Measurements from ENCODE around the gene HM13. TPM values are rescaled to one million over a fixed set of nuclear protein-coding genes. Genes with fewer than 3 reads are reported as not detected.
A peak's percentile ranks its signal among the peaks of the same experiment; 100 is the strongest.

HM13 gene
- polyA plus RNA-seq, 2 of the 4 experiments (the other 2 are of a cell fraction): 164 to 178 TPM

- TF ChIP-seq FOXS1 (CRISPR knock-in tag; IDR thresholded peaks at IDR 0.05) (no peak), CBX8 (IDR thresholded peaks at IDR 0.05) (no peak), POLR2AphosphoS2 (conservative IDR thresholded peaks at IDR 0.05; ENCODE audit: low read length) (no peak), USF2 (IDR thresholded peaks at IDR 0.05) (no peak), FOSB (CRISPR knock-in tag; IDR thresholded peaks at IDR 0.05) (peak; percentile 94), RNF2 (IDR thresholded peaks at IDR 0.05; ENCODE audit: borderline replicate concordance, low read depth) (no peak), RARB (CRISPR knock-in tag; IDR thresholded peaks at IDR 0.05) (peak; percentile 91), EHF (CRISPR knock-in tag; IDR thresholded peaks at IDR 0.05) (peak; percentile 59), EP300 (IDR thresholded peaks at IDR 0.05) (no peak), CBX2 (IDR thresholded peaks at IDR 0.05; ENCODE audit: borderline replicate concordance, low read depth) (no peak), RFX5 (IDR thresholded peaks at IDR 0.05) (no peak), TFCP2L1 (CRISPR knock-in tag; IDR thresholded peaks at IDR 0.05) (peak; percentile 97), ZC3H11A (IDR thresholded peaks at IDR 0.05) (no peak)
- TF ChIP-seq, protein P1, sequence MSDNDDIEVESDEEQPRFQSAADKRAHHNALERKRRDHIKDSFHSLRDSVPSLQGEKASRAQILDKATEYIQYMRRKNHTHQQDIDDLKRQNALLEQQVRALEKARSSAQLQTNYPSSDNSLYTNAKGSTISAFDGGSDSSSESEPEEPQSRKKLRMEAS (IDR thresholded peaks at IDR 0.05): no peak
Measured at GRCh38 chr20:31604567-31605030, 90.4 kb downstream of the HM13 start (continued).

- under 1% methylated on average over 45 of the region's 74 CpGs for WGBS (ENCODE audit: missing lambda C conversion rate)
- peaks cover 51% of the 10 kb centered on the region for H3K4me1 ChIP-seq
- FAIRE-seq (no peak), ATAC-seq (peak; percentile 51 to 62), DNase-seq (ENCODE audit: low read depth in 1 of 2, low spot score in 1 of 2) (peak; percentile 91 to 98)
- H3K4me2 ChIP-seq: peak within 1 kb of the TSS; percentile 94
- no peaks in the 10 kb centered on the region for H3K9me3 ChIP-seq
- ChIA-PET CTCF (interaction anchor here (1.0 to 25.0 kb wide), 9 partner anchors 8 to 119 kb away, joined by 4 to 966 read pairs (median 11); a partner anchor contains a TSS), POLR2A (interaction anchor here (0.6 to 8.1 kb wide), 23 partner anchors 8 to 621 kb away, joined by 3 to 265 read pairs (median 9); partner anchors contain the start of gene BCL2L1)
- H3K4me3 ChIP-seq: peak within 1 kb of the TSS; percentile 93
- H3K27ac ChIP-seq: peak within 1 kb of the TSS; percentile 97 to 98
- TF ChIP-seq HOXB13 (CRISPR knock-in tag; IDR thresholded peaks at IDR 0.05; ENCODE audit: low read depth) (0 out of 2 replicates have a peak, but pooled peaks have one; percentile 25), JUN (IDR thresholded peaks at IDR 0.05) (peak; percentile 100), ZFP36 (IDR thresholded peaks at IDR 0.05; ENCODE audit: borderline replicate concordance, partially characterized antibody) (no peak), RARB (CRISPR knock-in tag; IDR thresholded peaks at IDR 0.05) (no peak), MAFK (IDR thresholded peaks at IDR 0.05; ENCODE audit: partially characterized antibody) (no peak), TP53 (CRISPR knock-in tag; IDR thresholded peaks at IDR 0.05) (no peak; the same call in 1 of the 2 replicates), JUNB (IDR thresholded peaks at IDR 0.05) (no peak), RFX5 (IDR thresholded peaks at IDR 0.05) (no peak), HES2 (IDR thresholded peaks at IDR 0.05) (no peak), PHF8 (IDR thresholded peaks at IDR 0.05; ENCODE audit: borderline replicate concordance, low read depth) (peak; percentile 92), BHLHE40 (IDR thresholded peaks at IDR 0.05; ENCODE audit: low read depth, low read length) (no peak), HOXB5 (CRISPR knock-in tag; IDR thresholded peaks at IDR 0.05) (no peak), ESRRA (IDR thresholded peaks at IDR 0.05; ENCODE audit: borderline replicate concordance, low read length) (no peak), ATOH8 (CRISPR knock-in tag; IDR thresholded peaks at IDR 0.05; ENCODE audit: low read depth) (no peak; the same call in 1 of the 2 replicates), EHF (CRISPR knock-in tag; IDR thresholded peaks at IDR 0.05) (no peak), NFE2L2 (conservative IDR thresholded peaks at IDR 0.05; ENCODE audit: low read length) (no peak), NPAS2 (CRISPR knock-in tag; IDR thresholded peaks at IDR 0.05; ENCODE audit: borderline replicate concordance) (no peak), CHD2 (IDR thresholded peaks at IDR 0.05; ENCODE audit: low read length, partially characterized antibody) (peak; percentile 4), CHD4 (IDR thresholded peaks at IDR 0.05; ENCODE audit: borderline replicate concordance) (no peak), RCOR1 (IDR thresholded peaks at IDR 0.05; ENCODE audit: low read depth, low read length) (no peak), FOXS1 (CRISPR knock-in tag; IDR thresholded peaks at IDR 0.05) (no peak), ZNF302 (CRISPR knock-in tag; IDR thresholded peaks at IDR 0.05) (no peak), POLR2AphosphoS2 (conservative IDR thresholded peaks at IDR 0.05; ENCODE audit: low read length) (peak; percentile 94), NR3C1 (IDR thresholded peaks at IDR 0.05) (no peak)
- TF ChIP-seq, protein P2, sequence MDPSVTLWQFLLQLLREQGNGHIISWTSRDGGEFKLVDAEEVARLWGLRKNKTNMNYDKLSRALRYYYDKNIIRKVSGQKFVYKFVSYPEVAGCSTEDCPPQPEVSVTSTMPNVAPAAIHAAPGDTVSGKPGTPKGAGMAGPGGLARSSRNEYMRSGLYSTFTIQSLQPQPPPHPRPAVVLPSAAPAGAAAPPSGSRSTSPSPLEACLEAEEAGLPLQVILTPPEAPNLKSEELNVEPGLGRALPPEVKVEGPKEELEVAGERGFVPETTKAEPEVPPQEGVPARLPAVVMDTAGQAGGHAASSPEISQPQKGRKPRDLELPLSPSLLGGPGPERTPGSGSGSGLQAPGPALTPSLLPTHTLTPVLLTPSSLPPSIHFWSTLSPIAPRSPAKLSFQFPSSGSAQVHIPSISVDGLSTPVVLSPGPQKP (IDR thresholded peaks at IDR 0.05; ENCODE audit: low read depth, low read length): no peak
- TF ChIP-seq, protein P3, sequence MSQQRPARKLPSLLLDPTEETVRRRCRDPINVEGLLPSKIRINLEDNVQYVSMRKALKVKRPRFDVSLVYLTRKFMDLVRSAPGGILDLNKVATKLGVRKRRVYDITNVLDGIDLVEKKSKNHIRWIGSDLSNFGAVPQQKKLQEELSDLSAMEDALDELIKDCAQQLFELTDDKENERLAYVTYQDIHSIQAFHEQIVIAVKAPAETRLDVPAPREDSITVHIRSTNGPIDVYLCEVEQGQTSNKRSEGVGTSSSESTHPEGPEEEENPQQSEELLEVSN (IDR thresholded peaks at IDR 0.05; ENCODE audit: borderline replicate concordance, low read depth): 0 out of 2 replicates have a peak, but pooled peaks have one; percentile 6
- TF ChIP-seq, protein P1 (IDR thresholded peaks at IDR 0.05): peak; percentile 81
Measured at GRCh38 chr20:31605031-31605901, 91.0 kb downstream of the HM13 start, which contains the start of gene ID1. TSS of gene ID1 (plus strand) at chr20:31605289. CDS start at chr20:31605388, 99 bp downstream.

Data from A549 (cell line).